Motor neuron (in vitro differentiated cells): ENCODE measurements around the gene FUT7. TPM values are rescaled to one million over a fixed set of nuclear protein-coding genes. Genes with fewer than 3 reads are reported as not detected.

Experiments used
- ATAC-seq, 8 experiments: fragments of 200-7000 bp; cut with Tn5 transposase; replicated peaks in 6 of 8; 2 replicates each; pipeline ENCODE4 v1.8.0; 2021; ENCODE audit warnings: mild to moderate bottlenecking in 8 of 8, moderate library complexity in 8 of 8
- H3K27ac ChIP-seq, 2 donors: fragments of 250-450 bp; sonication (Bioruptor Pico); 2 replicates each; pipeline ENCODE4 v1.9.0; 2021; ENCODE audit warnings: antibody characterized with exemption in 2 of 2, mild to moderate bottlenecking in 2 of 2, moderate library complexity in 1 of 2
- H3K4me1 ChIP-seq, 2 donors: fragments of 250-450 bp; sonication (Bioruptor Pico); replicated peaks in 1 of 2; 2 replicates each; pipeline ENCODE4 v1.6.1; 2021; ENCODE audit warnings: antibody characterized with exemption in 2 of 2, mild to moderate bottlenecking in 2 of 2, moderate library complexity in 1 of 2
- H3K4me3 ChIP-seq, 5 donors: fragments of 250-450 bp; sonication (Bioruptor Pico); 2 replicates each; pipeline ENCODE4 v1.9.0; 2021; ENCODE audit warnings: antibody characterized with exemption in 5 of 5, mild to moderate bottlenecking in 5 of 5, moderate library complexity in 4 of 5
- WGBS, 10 experiments: fragments of 450-650 bp; shearing (Covaris generic); methylation state at CpG; one replicate each; pipeline ENCODE4 v1.0.0; 2022; 5-methylcytosine and 5-hydroxymethylcytosine counted together
- in situ Hi-C, 9 experiments: fragments of 400-800 bp; cut with MboI; loops; one replicate each; pipeline ENCODE4 v1.15.0; 2021; ENCODE audit warnings: low sequenced_read_pairs in 9 of 9, low pct_unique_long_range_greater_than_20kb in 2 of 9; ENCODE audit not compliant: unreplicated experiment in 9 of 9
- total RNA-seq, 8 experiments: library from RNA; unstranded; fragments of 300-600 nt; gene quantifications; 2 replicates each; pipeline versions ENCODE4 v1.2.3 to v1.2.4, GENCODE V29; 2022

FUT7 gene
- total RNA-seq, 8 experiments from 2014 or later, result 0.08 to 1.0 (median 0.25) TPM; not detected in 1

GRCh38 chr9:137042751-137043727 lies 11.2 kb upstream of the FUT7 start:
- WGBS, 10 experiments, result 67 to 100% (median 94%) methylated on average over 1 to 5 of the region's 36 CpGs; no CpG with 5 or more reads in 5 of the 10 experiments
- in situ Hi-C loops, result loop anchor here in 7 of 9 experiments (25.0 kb wide), 1 partner anchor 256 kb away; the partner anchor contains the start of genes CCDC183 (in 7 of the 7) and TMEM141 (in 7 of the 7)
- peaks cover 14 to 15% of the 10 kb centered on the region in 2 donors for H3K4me1 ChIP-seq
- no peak for ATAC-seq
- no peak overlapping the region for H3K4me3 ChIP-seq
- H3K27ac ChIP-seq, result no peak overlapping the region

DNA sequence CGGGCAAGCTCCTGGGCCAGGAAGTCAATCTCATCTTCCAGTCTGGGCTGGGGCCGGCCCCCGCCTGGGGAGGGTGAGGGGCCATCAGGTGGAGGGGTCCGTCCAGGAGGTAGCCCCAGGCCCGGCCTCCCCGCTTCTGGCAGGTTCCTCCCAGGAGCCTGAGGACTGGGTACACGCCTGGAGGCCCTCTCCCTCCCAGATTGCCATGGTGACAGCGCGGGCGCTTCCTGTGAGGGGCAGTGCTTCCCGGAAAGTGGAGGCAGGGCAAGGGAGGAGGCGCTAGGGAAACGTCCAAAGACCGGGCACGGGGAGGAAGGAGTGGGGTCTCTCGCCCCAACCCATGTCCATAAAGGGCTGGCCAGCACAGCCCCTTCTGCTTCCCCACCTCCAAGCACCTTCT lies 9.2 kb upstream of the FUT7 start:
- Histone ChIP-seq H3K4me3 (no peak overlapping the region), H3K27ac (no peak overlapping the region)
- in situ Hi-C loops, result loop anchor here in 7 of 9 experiments (25.0 kb wide), 1 partner anchor 254 kb away; the partner anchor contains the start of genes CCDC183 (in 7 of the 7) and TMEM141 (in 7 of the 7)

DNA sequence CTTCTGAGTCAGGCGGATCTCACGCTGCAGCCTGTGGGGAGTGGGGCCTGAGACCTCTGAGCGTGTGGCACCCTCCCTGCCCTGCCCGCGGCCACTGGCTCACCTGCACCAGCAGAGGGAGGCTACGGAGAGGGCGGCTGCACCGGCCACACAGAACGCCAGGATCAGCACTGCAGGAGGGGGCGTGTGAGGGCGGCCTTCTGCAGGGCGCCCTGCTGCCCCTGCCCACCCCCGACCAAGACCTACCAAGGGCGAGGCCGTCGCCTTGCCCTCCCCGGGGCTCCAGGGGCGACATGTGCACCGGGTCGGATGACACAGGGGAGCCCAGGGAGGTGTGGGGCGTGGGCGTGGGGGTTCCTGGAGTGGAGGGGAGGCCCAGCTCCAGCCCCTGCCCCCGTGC lies 8.7 kb upstream of the FUT7 start:
- no CpG with 5 or more reads among the region's 23 CpGs for WGBS, 10 experiments
- ATAC-seq, result peak in 3 of 8 experiments; percentile 1 to 5 (median 2)
- in situ Hi-C loops, result loop anchor here in 7 of 9 experiments (25.0 kb wide), 1 partner anchor 253 kb away; the partner anchor contains the start of genes CCDC183 (in 7 of the 7) and TMEM141 (in 7 of the 7)
- no peak overlapping the region for H3K4me3 ChIP-seq
- H3K4me1 ChIP-seq, result peaks cover 14 to 15% of the 10 kb centered on the region in 2 donors
- H3K27ac ChIP-seq, result no peak overlapping the region

More for the DNA sequence above, 9.2 kb upstream of the FUT7 start:
- peaks cover 14 to 15% of the 10 kb centered on the region in 2 donors for H3K4me1 ChIP-seq
- WGBS, 10 experiments, result 40% methylated on average over 1 to 4 of the region's 16 CpGs; no CpG with 5 or more reads in 8 of the 10 experiments
- ATAC-seq, result peak in 5 of 8 experiments; percentile 11 to 32 (median 18)

DNA sequence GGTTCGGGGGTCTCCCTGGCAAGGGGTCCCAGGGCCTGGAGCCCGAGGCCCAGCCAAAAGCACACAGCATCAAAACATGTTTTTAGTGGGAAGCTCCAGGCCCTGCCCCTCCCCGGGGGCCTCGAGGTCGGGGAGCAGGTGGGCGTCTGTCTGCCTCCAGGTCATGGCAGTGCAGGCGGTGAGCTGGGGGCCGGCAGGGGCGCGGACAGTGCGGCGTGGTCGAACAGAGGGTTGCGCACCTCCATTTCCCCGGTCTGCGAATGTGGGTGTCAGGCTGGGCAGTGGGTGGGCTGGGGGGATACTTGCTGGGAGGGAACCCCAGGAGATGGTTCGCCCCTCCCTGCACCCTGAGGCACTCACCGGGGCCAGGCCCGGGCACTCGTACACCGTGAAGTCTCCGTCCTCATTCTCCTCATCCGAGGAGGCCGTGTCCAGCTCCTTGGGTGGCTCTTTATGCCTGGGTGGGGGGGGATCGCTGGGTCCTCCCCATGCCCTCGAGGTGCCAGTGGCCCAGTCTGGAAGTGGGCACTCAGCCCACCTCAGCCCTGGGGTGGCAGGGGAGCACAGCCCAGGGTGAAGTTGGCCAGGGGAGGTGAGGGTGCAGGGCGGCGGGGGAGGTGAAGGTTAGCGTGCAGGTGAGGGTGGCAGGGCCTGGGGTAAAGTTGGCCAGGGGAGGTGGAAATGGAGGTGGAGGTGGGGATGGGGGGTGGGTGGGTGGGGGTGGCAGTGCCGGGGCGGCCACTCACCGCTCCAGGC lies 7.9 kb upstream of the FUT7 start:
- 33 to 100% (median 80%) methylated on average over 1 to 6 of the region's 32 CpGs; no CpG with 5 or more reads in 5 of the 10 experiments for WGBS, 10 experiments
- Histone ChIP-seq H3K27ac (no peak overlapping the region), H3K4me3 (no peak overlapping the region), H3K4me1 (peaks cover 14% of the 10 kb centered on the region in 2 donors)
- ATAC-seq, result no peak
- in situ Hi-C loops, result loop anchor here in 7 of 9 experiments (25.0 kb wide), 1 partner anchor 252 kb away; the partner anchor contains the start of genes CCDC183 (in 7 of the 7) and TMEM141 (in 7 of the 7)

GRCh38 chr9:137038916-137039315 lies 7.0 kb upstream of the FUT7 start:
- H3K4me1 ChIP-seq, result peaks cover 5% of the 10 kb centered on the region in 2 donors
- WGBS, 10 experiments, result 93 to 100% (median 100%) methylated on average over 2 to 3 of the region's 9 CpGs; no CpG with 5 or more reads in 7 of the 10 experiments
- in situ Hi-C loops, result loop anchor here in 7 of 9 experiments (25.0 kb wide), 1 partner anchor 252 kb away; the partner anchor contains the start of genes CCDC183 (in 7 of the 7) and TMEM141 (in 7 of the 7)
- no peak overlapping the region for H3K4me3 ChIP-seq
- no peak for ATAC-seq
- H3K27ac ChIP-seq, result no peak overlapping the region

GRCh38 chr9:137037483-137037882 lies 5.6 kb upstream of the FUT7 start:
- in situ Hi-C loops, result loop anchor here in 7 of 9 experiments (25.0 kb wide), 1 partner anchor 250 kb away; the partner anchor contains the start of genes CCDC183 (in 7 of the 7) and TMEM141 (in 7 of the 7)
- Histone ChIP-seq H3K4me1 (peaks cover 2 to 4% of the 10 kb centered on the region in 2 donors), H3K4me3 (no peak overlapping the region), H3K27ac (no peak overlapping the region)
- WGBS, 10 experiments, result 80 to 100% (median 84%) methylated on average over 1 to 5 of the region's 10 CpGs; no CpG with 5 or more reads in 4 of the 10 experiments
- ATAC-seq, result no peak

GRCh38 chr9:137037035-137037434 lies 5.1 kb upstream of the FUT7 start:
- WGBS, 10 experiments, result 20 to 96% (median 79%) methylated on average over 1 to 5 of the region's 13 CpGs; no CpG with 5 or more reads in 6 of the 10 experiments

GRCh38 chr9:137035937-137036336 lies 4.0 kb upstream of the FUT7 start:
- peaks cover 7 to 11% of the 10 kb centered on the region in 2 donors for H3K4me1 ChIP-seq
- ATAC-seq, result no peak
- H3K4me3 ChIP-seq, result no peak overlapping the region
- no peak overlapping the region for H3K27ac ChIP-seq
- 57 to 100% (median 82%) methylated on average over 1 to 5 of the region's 8 CpGs; no CpG with 5 or more reads in 5 of the 10 experiments for WGBS, 10 experiments
- in situ Hi-C loops, result loop anchor here in 7 of 9 experiments (25.0 kb wide), 1 partner anchor 249 kb away; the partner anchor contains the start of genes CCDC183 (in 7 of the 7) and TMEM141 (in 7 of the 7)

More at GRCh38 chr9:137037035-137037434, 5.1 kb upstream of the FUT7 start:
- ATAC-seq, result no peak
- peaks cover 3 to 8% of the 10 kb centered on the region in 2 donors for H3K4me1 ChIP-seq
- no peak overlapping the region for H3K4me3 ChIP-seq
- H3K27ac ChIP-seq, result no peak overlapping the region
- in situ Hi-C loops, result loop anchor here in 7 of 9 experiments (25.0 kb wide), 1 partner anchor 250 kb away; the partner anchor contains the start of genes CCDC183 (in 7 of the 7) and TMEM141 (in 7 of the 7)

DNA sequence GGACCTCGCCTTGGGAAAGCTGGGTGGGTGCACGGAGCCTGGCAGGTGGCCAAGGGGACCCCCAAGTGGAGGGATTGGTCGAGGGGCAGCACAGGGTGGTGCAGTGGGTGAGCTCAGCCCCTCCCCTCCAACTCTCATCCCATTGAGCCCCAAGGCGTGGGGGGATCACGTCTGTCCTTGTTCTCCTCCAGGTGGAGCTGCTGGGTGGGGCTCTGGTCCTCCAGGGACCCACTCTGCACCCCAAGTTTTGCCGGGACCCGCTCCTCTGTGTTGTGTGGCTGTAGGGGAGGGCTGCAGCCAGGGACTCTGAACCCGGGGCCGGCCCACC lies 3.6 kb upstream of the FUT7 start:
- ATAC-seq, result peak; percentile 13 to 57 (median 37)
- H3K4me3 ChIP-seq, result no peak overlapping the region
- no peak overlapping the region for H3K27ac ChIP-seq
- in situ Hi-C loops, result loop anchor here in 7 of 9 experiments (25.0 kb wide), 1 partner anchor 248 kb away; the partner anchor contains the start of genes CCDC183 (in 7 of the 7) and TMEM141 (in 7 of the 7)
- 0% methylated on average over 1 of the region's 9 CpGs; no CpG with 5 or more reads in 8 of the 10 experiments for WGBS, 10 experiments
- H3K4me1 ChIP-seq, result peaks cover 7 to 11% of the 10 kb centered on the region in 2 donors

DNA sequence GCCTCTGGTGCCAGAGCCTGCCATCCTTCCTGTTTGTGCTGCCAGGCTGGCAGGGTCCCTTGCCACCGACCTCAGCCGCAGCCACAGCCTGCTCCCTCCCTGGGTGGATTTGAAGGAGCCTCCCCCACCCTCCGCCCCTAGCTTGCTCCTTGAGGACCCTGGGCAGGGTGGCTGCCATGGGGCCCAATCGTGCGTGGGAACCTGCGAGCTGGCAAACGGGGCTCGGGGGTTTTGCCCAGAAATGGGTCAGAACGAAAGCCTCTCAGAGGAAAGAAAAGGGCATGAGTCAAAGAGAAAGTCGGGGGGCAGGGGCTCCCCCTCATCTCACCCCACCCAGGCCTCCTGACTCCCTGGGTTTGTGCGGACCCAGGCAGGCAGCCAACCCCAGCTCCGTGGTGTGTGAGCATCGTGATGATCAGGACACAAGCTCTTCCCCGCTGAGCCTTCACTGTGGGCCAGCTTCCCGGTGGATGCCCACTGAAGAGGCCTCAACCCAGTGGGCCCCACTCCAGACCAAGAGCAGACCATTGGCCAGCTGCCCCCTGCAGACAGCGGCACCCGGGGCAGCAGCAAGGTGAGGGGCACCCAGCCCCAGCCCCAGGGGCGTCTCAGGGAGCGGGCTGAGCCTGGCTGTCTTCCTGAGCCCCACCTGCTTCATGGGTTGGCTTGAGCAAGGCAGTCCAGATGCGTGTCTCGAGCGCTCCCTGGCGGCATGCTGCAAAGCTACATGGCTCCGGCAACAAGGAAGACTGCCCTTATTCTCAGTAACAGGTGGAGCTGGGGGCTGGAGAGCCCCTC lies 3.0 kb upstream of the FUT7 start:
- 0 to 80% (median 16%) methylated on average over 1 to 11 of the region's 24 CpGs; no CpG with 5 or more reads in 4 of the 10 experiments for WGBS, 10 experiments
- in situ Hi-C loops, result loop anchor here in 7 of 9 experiments (25.0 kb wide), 1 partner anchor 248 kb away; the partner anchor contains the start of genes CCDC183 (in 7 of the 7) and TMEM141 (in 7 of the 7)
- H3K4me3 ChIP-seq, result no peak overlapping the region
- peaks cover 7 to 11% of the 10 kb centered on the region in 2 donors for H3K4me1 ChIP-seq
- no peak overlapping the region for H3K27ac ChIP-seq
- ATAC-seq, result peak; percentile 81 to 98 (median 85)

- Histone ChIP-seq H3K27ac (no peak overlapping the region), H3K4me1 (peaks cover 12 to 17% of the 10 kb centered on the region in 2 donors), H3K4me3 (no peak overlapping the region)
- ATAC-seq, result no peak
- WGBS, 10 experiments, result 100% methylated on average over 1 of the region's 15 CpGs; no CpG with 5 or more reads in 9 of the 10 experiments
- in situ Hi-C loops, result loop anchor here in 7 of 9 experiments (25.0 kb wide), 1 partner anchor 247 kb away; the partner anchor contains the start of genes CCDC183 (in 7 of the 7) and TMEM141 (in 7 of the 7)
Measured at GRCh38 chr9:137034039-137034708, 2.3 kb upstream of the FUT7 start.
